GM18511 (cell line): ENCODE measurements around the gene PARD3B.
A peak's percentile ranks its signal among the peaks of the same experiment; 100 is the strongest.
"Not testable (repeated sequence)": the region's sequence is repeated elsewhere in the genome, so short reads cannot be mapped to it uniquely, and the experiment has no call there.

Source experiments
- ATAC-seq: cut with Tn5 transposase; IDR thresholded peaks from one replicate; pipeline ENCODE4 v1.9.1; 2021; ENCODE audit warnings: mild to moderate bottlenecking, moderate library complexity; ENCODE audit not compliant: unreplicated experiment

PARD3B gene

DNA sequence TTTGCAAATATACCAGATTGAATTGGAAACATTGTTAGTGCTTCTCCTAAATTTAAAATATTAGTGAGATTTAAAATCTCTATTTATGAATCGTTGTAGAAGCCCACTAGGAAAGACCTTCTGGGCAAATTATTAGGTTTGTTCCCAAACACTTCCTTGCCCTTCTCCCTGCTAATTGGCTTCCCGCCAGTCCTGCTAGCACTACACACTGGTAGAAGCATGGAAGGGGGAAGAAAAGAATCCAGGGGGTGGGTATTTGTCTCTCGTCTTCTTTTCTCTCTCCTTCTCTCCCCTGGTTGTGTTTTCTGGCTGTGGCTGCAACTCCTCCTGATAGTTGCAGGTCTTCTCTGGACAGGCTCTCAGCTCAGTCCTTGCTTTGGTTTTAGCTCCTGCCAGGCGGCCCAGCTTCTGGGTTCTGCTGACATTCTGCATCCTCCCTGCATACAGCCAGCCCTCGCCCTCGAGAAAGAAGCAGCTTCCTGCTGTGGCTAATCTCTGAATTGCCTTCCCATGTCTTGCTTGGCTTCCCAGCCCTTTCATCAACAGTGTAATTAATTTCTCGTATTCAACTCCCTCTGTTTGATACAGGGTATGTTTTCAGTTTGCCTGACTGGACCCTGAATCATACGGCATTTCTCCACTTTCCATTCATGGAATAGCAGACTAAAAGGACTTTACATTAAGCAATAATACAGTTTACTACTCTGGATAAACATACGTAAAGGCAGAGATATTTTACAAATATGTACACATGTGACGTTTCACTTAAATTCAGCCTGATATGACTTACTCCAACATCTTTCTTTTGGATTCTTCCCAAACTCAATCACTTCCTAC, 6.9 kb upstream of the PARD3B start:
- ATAC-seq = no peak

- ATAC-seq = no peak
These were observed 6.3 kb upstream of the PARD3B start for GRCh38 chr2:204539019-204539385.

- ATAC-seq = no peak
These were observed 3.6 kb upstream of the PARD3B start for GRCh38 chr2:204541637-204542036.

DNA sequence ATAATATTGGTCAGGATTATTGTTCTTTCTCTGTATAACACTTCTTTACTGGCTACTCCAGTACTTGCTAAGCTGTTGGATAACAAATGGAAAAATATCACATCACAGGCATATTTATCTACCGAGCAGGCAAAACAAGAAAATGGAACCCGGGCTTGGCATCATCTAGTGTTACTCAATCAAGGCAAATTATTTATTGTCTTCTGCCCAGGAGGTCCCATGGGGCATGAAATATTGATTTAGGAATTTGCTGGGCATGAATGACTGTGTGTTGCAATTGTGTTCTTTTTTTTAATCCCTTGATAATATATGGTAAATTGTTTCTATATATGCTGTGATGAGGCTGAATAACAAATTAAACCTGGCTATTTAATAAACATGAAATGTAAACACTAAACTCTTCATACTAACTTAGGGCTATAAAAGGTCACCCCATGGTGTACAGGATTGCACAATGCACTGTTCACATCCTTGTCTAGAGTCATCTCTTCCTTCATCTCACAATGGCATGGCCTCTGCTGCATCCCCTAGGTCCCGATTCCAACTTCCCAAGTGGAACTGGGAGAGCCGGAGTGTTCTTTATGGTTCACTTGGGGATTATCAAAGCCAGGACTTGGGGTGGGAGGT, 2.2 kb upstream of the PARD3B start:
- no peak for ATAC-seq

DNA sequence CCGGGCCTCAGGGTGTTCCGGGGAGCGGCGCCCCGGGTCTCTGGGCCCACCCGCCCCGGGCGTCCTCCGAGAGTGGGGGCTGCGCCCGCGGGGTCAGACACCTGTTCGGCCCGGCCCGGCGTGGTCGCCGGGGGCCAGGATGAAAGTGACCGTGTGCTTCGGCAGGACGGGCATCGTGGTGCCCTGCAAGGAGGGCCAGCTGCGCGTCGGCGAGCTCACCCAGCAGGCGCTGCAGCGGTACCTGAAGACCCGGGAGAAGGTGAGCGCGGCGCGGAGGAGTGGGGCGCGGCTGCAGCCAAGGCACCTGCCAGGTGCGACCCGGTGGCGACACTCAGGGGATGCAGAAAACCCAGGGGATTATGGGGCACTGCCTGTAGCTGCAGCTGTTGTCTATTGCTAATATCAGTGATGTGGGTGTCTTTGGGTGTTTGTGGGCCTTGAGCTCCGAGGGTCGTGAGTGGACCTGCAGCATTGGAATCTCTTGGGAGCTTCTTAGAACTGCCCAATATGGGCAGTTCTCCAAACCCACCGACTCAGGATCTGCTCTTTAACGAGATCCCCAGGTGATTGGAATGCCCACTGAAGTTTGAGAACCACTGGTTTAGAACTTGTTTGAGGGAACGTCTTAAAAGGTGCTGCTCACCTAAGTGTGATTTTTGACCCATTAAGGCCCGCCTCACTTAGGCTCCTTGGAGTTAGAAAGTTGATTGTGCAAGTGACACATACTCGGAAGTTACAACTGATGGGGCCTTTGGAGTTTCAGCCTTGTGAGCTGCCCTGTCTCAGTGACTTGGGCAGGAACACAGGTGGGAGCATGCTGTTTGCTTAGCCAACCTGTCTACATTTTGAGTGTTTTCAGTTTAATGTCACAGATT, 823 bp downstream of the PARD3B start:
- peak; percentile 1 for ATAC-seq

DNA sequence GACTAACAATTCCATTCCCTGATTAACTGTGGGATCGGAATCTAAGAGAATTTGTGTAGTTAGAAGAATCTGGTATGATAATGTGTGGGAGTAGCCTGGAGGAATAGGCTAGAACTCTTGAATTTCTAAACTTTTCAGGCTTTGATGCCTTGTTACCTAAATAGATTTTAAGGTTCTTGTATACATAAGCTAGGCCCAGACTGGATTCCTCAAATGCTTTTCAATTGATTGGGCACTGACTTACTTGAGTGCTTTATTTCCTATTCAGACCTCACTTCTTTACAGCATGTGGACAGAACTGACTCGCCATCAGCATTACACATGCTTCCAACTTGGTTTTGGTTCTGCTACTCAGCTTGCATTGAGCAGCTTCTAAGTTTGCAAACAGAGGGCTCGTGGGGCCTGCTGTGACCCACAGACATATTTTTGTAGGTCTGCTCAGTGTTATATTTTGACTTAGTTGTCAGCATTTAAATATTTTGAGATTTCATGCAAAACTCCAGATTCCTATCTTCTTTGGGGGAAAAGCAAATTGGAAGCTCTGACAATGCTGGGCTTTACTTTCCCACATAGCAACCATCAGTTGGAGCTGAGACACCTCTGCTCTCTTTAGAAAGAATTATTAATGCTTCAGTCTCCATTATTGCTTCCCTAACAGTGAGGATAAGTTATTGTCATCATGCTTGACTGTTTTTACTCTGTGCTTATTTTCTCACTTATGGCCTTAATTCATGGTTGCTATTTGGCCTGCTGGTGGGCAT, 5.7 kb downstream of the PARD3B start:
- no peak for ATAC-seq

- ATAC-seq = no peak
These were observed 6.2 kb downstream of the PARD3B start for GRCh38 chr2:204551512-204551863.

DNA sequence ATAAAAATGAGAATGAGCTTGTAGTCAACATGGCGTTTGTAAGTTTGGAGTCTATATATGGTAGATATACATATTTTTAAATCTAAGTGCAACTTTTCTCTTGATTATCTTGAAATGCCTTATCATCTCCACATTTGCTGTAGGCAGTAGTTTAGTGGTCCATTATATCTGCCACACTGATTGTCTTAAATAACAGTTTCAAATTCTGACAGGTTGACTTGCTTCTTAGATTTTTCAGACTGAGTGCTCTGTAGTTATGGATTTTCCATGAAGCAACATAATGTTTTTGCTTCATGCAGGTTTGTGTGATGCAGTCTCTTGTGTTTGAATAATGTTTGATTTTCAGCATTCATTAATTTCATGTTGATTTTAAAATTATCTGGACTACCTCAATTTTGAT, 12.3 kb downstream of the PARD3B start:
- ATAC-seq = no peak

DNA sequence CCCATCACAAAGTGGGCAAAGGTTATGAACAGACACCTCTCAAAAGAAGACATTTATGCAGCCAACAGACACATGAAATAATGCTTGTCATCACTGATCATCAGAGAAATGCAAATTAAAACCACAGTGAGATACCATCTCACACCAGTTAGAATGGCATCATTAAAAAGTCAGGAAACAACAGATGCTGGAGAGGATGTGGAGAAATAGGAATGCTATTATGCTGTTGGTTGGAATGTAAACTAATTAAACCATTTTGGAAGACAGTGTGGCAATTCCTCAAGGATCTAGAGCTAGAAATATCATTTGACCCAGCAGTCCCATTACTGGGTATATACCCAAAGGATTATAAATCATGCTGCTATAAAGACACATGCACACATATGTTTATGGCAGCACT, 14.1 kb downstream of the PARD3B start:
- ATAC-seq = not testable (repeated sequence)

DNA sequence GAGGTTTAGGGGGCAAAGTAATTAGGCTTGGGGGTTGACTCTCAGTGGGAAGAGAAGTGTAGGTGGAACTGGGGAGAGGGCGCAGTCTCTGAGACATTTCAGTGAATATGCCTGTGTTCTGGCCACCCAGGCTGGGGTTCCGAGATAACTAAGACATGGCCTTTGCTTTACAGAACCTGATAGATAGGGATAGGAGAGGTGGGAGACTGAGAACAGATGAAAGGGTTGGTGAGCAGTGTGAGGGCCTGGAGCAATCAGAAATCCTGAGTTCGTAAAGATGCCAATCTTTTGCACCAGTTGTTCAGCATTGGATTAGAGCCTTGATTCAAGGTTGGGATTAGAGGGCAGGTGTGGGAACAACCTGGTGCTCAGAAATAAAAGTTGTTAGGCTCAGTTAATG, 15.6 kb downstream of the PARD3B start:
- ATAC-seq = no peak

DNA sequence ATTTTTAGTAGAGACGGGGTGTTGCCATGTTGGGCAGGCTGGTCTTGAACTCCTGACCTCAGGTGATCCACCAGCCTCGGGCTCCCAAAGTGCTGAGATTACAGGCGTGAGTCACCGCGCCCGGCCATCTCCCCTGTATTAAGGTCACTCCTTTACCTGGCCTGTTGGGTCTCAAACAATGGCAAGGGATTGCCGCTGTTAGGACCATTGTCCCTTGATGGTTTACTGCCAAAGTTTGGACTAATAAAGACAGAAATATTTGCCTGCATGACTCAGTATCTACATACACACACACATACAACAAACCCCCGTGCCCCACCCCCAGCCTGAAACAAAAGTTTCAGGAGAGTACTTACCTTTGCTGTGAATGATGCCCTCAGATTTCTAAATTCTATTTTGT, 16.5 kb downstream of the PARD3B start:
- no peak for ATAC-seq

DNA sequence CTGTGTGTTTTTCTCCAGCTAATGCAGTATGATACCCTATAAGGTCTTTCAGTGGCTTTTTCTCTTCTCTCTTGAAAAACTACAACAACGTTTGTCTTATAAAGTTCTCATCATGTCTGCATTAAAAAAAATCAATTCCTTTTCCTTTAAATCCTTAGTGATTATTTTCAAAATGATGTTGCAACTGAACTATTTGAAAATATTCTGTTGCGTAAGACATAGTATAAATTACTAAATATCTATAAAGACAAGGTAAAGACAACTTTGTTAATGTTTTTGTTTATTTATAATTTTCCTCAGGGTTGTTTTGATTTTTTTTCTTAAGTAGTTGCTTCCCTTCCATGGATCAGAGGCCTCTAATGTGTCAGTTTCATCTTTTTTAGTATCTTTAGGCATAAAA, 21.2 kb downstream of the PARD3B start:
- no peak for ATAC-seq

- ATAC-seq = no peak
These were observed 25.1 kb downstream of the PARD3B start for GRCh38 chr2:204570421-204570820.

DNA sequence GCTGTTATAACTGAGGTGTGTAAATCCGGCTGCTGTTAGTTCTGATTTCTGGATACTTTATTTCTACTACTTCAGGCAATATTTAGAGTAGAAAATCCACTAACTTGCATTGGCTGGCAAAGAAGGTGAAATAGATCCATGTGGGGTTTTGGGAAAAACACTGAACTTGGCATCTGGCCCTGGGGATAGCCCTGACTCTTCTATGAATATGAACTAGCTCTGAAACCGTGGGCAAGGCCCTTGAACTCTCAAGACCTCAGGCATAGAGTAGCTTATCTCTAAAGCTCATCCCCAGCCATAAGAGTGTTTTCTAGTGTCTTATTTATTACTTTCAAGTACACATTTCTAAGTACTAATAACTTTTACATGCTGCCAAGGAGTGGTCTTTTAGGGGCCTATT, 25.8 kb downstream of the PARD3B start:
- ATAC-seq = no peak

- no peak for ATAC-seq
These were observed 26.6 kb downstream of the PARD3B start for GRCh38 chr2:204571911-204572310.

DNA sequence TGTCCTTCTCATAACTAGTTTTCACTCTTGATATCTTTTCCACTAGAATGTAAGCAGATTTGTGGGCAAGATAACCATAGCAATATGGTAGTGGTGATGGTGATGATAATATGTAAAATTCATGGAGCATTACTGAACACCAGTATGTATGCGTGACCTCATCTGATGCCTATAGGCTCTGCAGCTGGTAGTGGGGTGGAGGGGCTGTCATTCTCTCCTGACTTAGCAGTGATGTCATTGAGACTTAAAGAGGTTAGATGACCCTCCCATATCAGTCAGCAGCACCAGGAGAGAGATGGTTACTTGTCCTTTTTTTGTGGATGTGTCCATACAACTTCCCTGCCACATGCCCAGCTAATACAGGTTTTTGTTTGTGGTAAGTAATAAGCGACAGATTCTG, 27.9 kb downstream of the PARD3B start:
- no peak for ATAC-seq

DNA sequence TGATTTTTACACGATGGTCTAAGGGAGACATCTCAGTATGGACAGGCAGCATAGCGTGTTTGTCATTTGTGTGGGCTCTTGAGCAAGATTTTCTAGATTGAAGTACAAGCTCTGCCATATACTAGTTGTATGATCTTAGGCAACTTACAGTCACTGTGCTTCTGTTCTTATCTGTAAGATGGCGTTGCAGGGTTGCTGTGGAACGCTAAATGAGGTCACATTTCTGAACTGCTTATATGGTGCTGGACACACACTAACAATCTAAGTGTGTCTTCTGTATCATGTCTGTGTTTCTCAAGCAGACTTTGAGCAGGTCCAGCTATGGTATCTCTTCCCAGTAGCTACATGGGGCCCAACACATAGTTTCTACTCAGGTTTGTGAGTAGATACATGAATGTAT, 29.2 kb downstream of the PARD3B start:
- ATAC-seq = no peak

GRCh38 chr2:204575463-204575862, 30.2 kb downstream of the PARD3B start:
- no peak for ATAC-seq

- no peak for ATAC-seq
These were observed 31.2 kb downstream of the PARD3B start for GRCh38 chr2:204576362-204576979.

GRCh38 chr2:204578928-204579598, 33.8 kb downstream of the PARD3B start:
- ATAC-seq = no peak
